RWPE1 (cell line): ENCODE results near the gene GABRB3.

ENCODE experiments used
- CTCF ChIA-PET: fragments of 350-600 bp; sonication (Branson Sonifier 250); formaldehyde crosslinking; extraction: SDS; loops from one replicate; lab custom pipeline; 2021; lab: Yijun Ruan, JAX
- POLR2A ChIA-PET: fragments of 400-600 bp; formaldehyde crosslinking; extraction: SDS; loops from one replicate; lab custom pipeline; 2020; ENCODE audit warnings: antibody characterized with exemption; ENCODE audit not compliant: low non-redundant PET; lab: Yijun Ruan, JAX
- DNase-seq: peaks from one replicate; pipeline ENCODE4 v3.0.0; 2012; ENCODE audit warnings: low spot score
- H3K27ac ChIP-seq: fragments of 450-650 bp; 2 replicates; pipeline ENCODE4 v1.5.1; 2017
- CTCF ChIP-seq: fragments of 450-650 bp; conservative IDR thresholded peaks from 2 replicates; pipeline ENCODE4 v1.5.1; 2017; ENCODE audit warnings: low read depth, mild to moderate bottlenecking

GABRB3 gene

GRCh38 chr15:26571346-26571745 is 201.5 kb downstream of the GABRB3 start:
- H3K27ac ChIP-seq = no peak overlapping the region
- CTCF ChIA-PET = interaction anchor here (0.7 kb wide), 1 partner anchor 42 kb away, joined by 3 read pairs; no protein-coding TSS in a partner anchor
- POLR2A ChIA-PET = no interaction called here
- no peak for TF ChIP-seq CTCF
- DNase-seq = no peak

- ChIA-PET POLR2A (no interaction called here), CTCF (no interaction called here)
- no peak for DNase-seq
- H3K27ac ChIP-seq = no peak overlapping the region
- TF ChIP-seq CTCF = no peak
These were observed 207.3 kb downstream of the GABRB3 start for GRCh38 chr15:26565542-26565941.

GRCh38 chr15:26564361-26564760 is 208.5 kb downstream of the GABRB3 start:
- H3K27ac ChIP-seq = no peak overlapping the region
- DNase-seq = no peak
- TF ChIP-seq CTCF = no peak
- CTCF ChIA-PET = no interaction called here
- POLR2A ChIA-PET = no interaction called here

GRCh38 chr15:26562336-26562735 is 210.5 kb downstream of the GABRB3 start:
- CTCF ChIA-PET = no interaction called here
- no peak overlapping the region for H3K27ac ChIP-seq
- POLR2A ChIA-PET = no interaction called here
- DNase-seq = no peak
- TF ChIP-seq CTCF = no peak

- DNase-seq = no peak
- CTCF ChIA-PET = no interaction called here
- POLR2A ChIA-PET = no interaction called here
- TF ChIP-seq CTCF = no peak
- no peak overlapping the region for H3K27ac ChIP-seq
These were observed 211.0 kb downstream of the GABRB3 start for GRCh38 chr15:26561896-26562295.

- ChIA-PET POLR2A (no interaction called here), CTCF (no interaction called here)
- no peak for TF ChIP-seq CTCF
- no peak overlapping the region for H3K27ac ChIP-seq
- no peak for DNase-seq
These were observed 211.7 kb downstream of the GABRB3 start for GRCh38 chr15:26561130-26561529.

GRCh38 chr15:26555898-26556297 is 217.0 kb downstream of the GABRB3 start:
- ChIA-PET POLR2A (no interaction called here), CTCF (no interaction called here)

More at GRCh38 chr15:26555898-26556297, 217.0 kb downstream of the GABRB3 start:
- no peak for DNase-seq
- H3K27ac ChIP-seq = no peak overlapping the region
- TF ChIP-seq CTCF = no peak
